HG02852 (cell line): ENCODE data around the gene CAPN8.

Experiments used
- ATAC-seq: cut with Tn5 transposase; IDR thresholded peaks from one replicate; pipeline ENCODE4 v1.9.1; 2021; ENCODE audit warnings: mild to moderate bottlenecking, moderate library complexity; ENCODE audit not compliant: unreplicated experiment

Gene CAPN8

GRCh38 chr1:223702735-223703667 is 37.5 kb upstream of the CAPN8 start:
- ATAC-seq = no peak

GRCh38 chr1:223700942-223701637 is 35.6 kb upstream of the CAPN8 start:
- no peak for ATAC-seq

- ATAC-seq = no peak
Observed at GRCh38 chr1:223700388-223700918, 35.0 kb upstream of the CAPN8 start.

- ATAC-seq = no peak
Observed at GRCh38 chr1:223695941-223696340, 30.4 kb upstream of the CAPN8 start.

GRCh38 chr1:223695014-223695548 is 29.6 kb upstream of the CAPN8 start:
- ATAC-seq = no peak

- no peak for ATAC-seq
Observed at GRCh38 chr1:223691121-223691520, 25.6 kb upstream of the CAPN8 start.

GRCh38 chr1:223684488-223684792 is 18.9 kb upstream of the CAPN8 start:
- ATAC-seq = no peak

GRCh38 chr1:223683586-223684487 is 18.3 kb upstream of the CAPN8 start:
- no peak for ATAC-seq

- no peak for ATAC-seq
Observed at GRCh38 chr1:223682502-223682901, 17.0 kb upstream of the CAPN8 start.

GRCh38 chr1:223680188-223680587 is 14.7 kb upstream of the CAPN8 start:
- no peak for ATAC-seq

- ATAC-seq = no peak
Observed at GRCh38 chr1:223678841-223679240, 13.3 kb upstream of the CAPN8 start.

- no peak for ATAC-seq
Observed at GRCh38 chr1:223674119-223674890, 8.8 kb upstream of the CAPN8 start.

GRCh38 chr1:223670458-223671159 is 5.1 kb upstream of the CAPN8 start:
- no peak for ATAC-seq

- no peak for ATAC-seq
Observed at GRCh38 chr1:223669003-223669795, 3.7 kb upstream of the CAPN8 start.

- ATAC-seq = peak; percentile 67
Observed at GRCh38 chr1:223667484-223668182, 2.1 kb upstream of the CAPN8 start.

- ATAC-seq = no peak
Observed at GRCh38 chr1:223664106-223664505, 1.4 kb downstream of the CAPN8 start.

- no peak for ATAC-seq
Observed at GRCh38 chr1:223662943-223663342, 2.6 kb downstream of the CAPN8 start.

GRCh38 chr1:223659711-223660110 is 5.8 kb downstream of the CAPN8 start:
- ATAC-seq = no peak
